Amygdala (tissue), 56 donors: ENCODE results near the gene WASF3.
A peak's percentile ranks its signal among the peaks of the same experiment; 100 is the strongest.
"Not testable (repeated sequence)": the region's sequence is repeated elsewhere in the genome, so short reads cannot be mapped to it uniquely, and the experiment has no call there.

Experiments
- DNase-seq, 56 donors: peaks; one replicate each; lab custom pipeline; 2025; lab: John Stamatoyannopoulos, UW

WASF3 gene

GRCh38 chr13:26621731-26622401 is 64.4 kb downstream of the WASF3 start:
- no peak for DNase-seq

GRCh38 chr13:26623125-26623524 is 65.6 kb downstream of the WASF3 start:
- DNase-seq = no peak

GRCh38 chr13:26624572-26624971 is 67.1 kb downstream of the WASF3 start:
- DNase-seq = no peak

GRCh38 chr13:26626271-26626670 is 68.8 kb downstream of the WASF3 start:
- no peak for DNase-seq

DNA sequence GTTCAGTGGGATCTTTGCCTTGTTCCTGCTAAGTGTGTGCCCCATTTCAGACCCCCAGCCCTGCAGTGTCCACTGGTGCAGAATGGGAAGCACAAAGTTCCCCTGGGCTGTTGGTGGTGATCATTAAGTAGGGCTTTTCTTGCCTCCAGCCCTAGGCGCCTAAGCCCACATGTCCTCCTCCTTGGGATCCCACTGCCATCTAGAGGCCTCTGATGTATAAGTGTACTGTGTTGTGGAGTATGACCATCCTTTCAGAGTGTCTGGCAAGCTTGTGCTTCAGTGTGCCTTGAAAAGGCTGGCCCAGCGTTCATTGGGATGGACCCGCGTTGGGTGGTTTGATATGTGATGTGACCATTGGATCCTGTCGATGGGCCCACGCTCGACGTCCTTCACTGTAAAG is 71.2 kb downstream of the WASF3 start:
- no peak for DNase-seq

DNA sequence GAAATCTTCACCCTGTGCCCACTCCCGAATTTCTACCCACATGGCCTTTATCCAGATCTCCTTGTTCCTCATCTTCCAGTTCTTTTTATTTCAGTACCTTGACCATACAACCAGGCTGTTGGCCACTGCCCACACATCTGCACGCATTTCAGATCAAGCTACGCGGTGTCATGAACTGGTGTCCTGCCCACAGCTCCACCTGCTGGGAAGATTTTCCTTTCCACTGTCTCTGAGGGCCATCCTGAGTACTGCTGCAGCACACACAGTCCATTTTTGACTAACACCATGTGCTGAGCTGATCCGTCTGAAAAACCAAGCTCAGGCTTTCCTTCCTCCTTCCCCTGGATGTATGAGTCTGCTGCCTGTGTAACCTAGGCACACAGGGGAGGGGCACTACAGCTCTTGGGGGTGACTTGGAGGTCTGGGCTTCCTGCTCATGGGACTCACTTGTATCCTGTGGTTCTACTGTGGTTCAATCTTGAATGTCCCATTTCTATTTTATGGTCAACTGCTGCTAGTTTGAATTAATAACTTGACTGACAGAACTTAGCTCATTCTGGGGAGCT is 71.9 kb downstream of the WASF3 start:
- DNase-seq = no peak

GRCh38 chr13:26635634-26636033 is 78.2 kb downstream of the WASF3 start:
- not testable (repeated sequence) for DNase-seq

DNA sequence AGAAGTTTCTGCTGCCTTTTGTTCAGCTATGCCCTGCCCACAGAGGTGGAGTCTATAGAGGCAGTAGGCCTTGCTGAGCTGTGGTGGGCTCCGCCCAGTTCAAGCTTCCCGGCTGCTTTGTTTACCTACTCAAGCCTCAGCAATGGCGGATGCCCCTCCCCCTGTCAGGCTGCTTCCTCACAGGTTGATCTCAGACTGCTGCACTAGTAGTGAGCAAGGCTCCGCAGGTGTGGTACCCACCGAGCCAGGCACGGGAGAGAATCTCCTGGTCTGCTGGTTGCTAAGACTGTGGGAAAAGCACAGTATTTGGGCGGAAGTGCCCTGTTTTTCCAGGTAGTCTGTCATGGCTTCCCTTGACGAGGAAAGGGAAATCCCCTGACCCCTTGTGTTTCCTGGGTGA is 78.6 kb downstream of the WASF3 start:
- DNase-seq = not testable (repeated sequence)

GRCh38 chr13:26646603-26647002 is 89.1 kb downstream of the WASF3 start:
- no peak for DNase-seq

GRCh38 chr13:26651234-26651633 is 93.8 kb downstream of the WASF3 start:
- DNase-seq = no peak

GRCh38 chr13:26653310-26653709 is 95.8 kb downstream of the WASF3 start:
- DNase-seq = no peak

DNA sequence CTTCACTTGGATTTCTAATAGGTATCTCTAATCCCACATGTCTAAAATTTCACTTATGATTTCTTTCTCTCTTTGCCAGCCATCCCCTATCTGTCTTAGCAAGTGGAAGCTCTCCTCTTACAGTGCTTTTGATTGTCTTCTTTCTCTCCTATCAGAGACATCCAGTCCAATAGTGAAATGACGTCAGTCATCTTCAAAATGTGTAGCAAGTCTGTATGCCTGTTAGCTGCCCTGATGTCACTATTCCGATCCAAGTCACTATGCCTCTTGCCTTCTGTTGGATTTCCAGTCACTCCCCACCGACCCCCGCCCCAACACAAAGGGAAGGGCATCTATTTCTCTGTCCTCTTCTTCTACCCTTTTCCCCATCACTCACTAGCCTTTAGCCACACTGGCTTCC is 96.4 kb downstream of the WASF3 start:
- no peak for DNase-seq

- DNase-seq = peak in 1 of 56 donors; percentile 29
Measured at GRCh38 chr13:26656919-26657318, 99.4 kb downstream of the WASF3 start.

- DNase-seq = peak in 6 of 56 donors; percentile 9 to 44 (median 18)
Measured at GRCh38 chr13:26658448-26659385, 101.2 kb downstream of the WASF3 start.

DNA sequence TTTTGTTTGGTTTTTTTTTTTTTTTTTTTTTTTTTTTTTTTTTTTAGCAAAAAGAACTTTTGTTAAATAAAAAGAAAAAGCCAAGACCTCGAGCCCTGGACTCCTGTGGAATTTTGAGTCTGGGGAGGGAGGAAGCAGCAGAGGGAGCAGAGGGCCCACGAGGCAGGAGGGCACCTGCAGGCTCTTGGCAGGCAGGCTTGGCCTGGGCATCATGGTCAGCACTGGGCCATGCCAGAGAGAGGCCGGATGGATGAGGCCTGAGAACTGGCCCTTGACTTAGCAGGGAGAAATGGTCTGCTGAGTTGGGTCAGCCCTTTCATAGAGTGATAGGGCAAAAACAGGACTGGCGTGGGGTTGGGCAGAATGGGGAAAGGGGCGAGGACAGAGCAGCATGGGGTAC is 102.7 kb downstream of the WASF3 start:
- peak in 7 of 56 donors; percentile 5 to 48 (median 19) for DNase-seq

- no peak for DNase-seq
Measured at GRCh38 chr13:26660766-26661165, 103.3 kb downstream of the WASF3 start.

DNA sequence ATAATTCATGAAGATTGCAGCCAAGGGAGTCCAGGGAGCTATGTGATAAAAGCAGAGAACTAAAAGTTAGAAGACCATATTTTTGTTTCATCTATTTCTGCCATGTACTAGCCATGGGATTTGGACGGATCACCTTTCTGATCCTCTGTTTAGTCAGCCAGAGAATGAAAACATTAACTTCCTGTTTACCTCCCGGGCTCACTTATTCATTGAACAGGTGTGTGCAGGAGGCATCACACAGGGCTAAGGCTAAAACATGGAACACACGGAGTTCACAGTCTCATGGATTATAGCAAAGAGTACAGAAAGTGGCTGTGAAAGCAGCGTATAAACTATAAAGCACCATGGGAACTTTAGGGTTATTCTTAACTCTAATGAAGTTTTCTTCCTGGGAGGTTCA is 106.3 kb downstream of the WASF3 start:
- no peak for DNase-seq

GRCh38 chr13:26664286-26664685 is 106.8 kb downstream of the WASF3 start:
- no peak for DNase-seq

- DNase-seq = no peak
Measured at GRCh38 chr13:26664876-26665275, 107.4 kb downstream of the WASF3 start.

- DNase-seq = no peak
Measured at GRCh38 chr13:26668357-26669146, 111.1 kb downstream of the WASF3 start.

GRCh38 chr13:26673890-26674289 is 116.4 kb downstream of the WASF3 start:
- DNase-seq = no peak
